Measurements from ENCODE around the gene KIF12. TPM values are rescaled to one million over a fixed set of nuclear protein-coding genes. Genes with fewer than 3 reads are reported as not detected.

KIF12 gene
- total and polyA plus RNA-seq, 2 donors (not counting 3 experiments of a cell fraction or from before 2014, with no cell fraction given), result 0.46 to 0.97 TPM

GRCh38 chr9:114088571-114089170, 10.4 kb downstream of the KIF12 start:
- FAIRE-seq, result no peak
- Histone ChIP-seq H3K9me1 (replicated peaks; ENCODE audit: control insufficient read depth, extremely low read depth, insufficient read depth, low read length) (no peaks in the 10 kb centered on the region), H2AFZ (ENCODE audit: low read depth, low read length) (no peak overlapping the region), H3K4me3 (replicated peaks in 1 of 3; ENCODE audit: insufficient read depth in 1 of 3, low read depth in 1 of 3, low read length in 3 of 3) (no peak overlapping the region), H3K4me1 (ENCODE audit: control insufficient read depth, extremely low read depth, insufficient read depth, low read length) (no peaks in the 10 kb centered on the region), H3K27me3 (ENCODE audit: control insufficient read depth in 2 of 2, insufficient read depth in 2 of 2, low read length in 2 of 2) (peaks cover 7 to 18% of the 10 kb centered on the region in 2 experiments), H3K79me2 (ENCODE audit: control insufficient read depth, insufficient read depth, low read length) (no peaks in the 10 kb centered on the region), H3K27ac (ENCODE audit: insufficient read depth, low read depth, low read length) (no peak overlapping the region), H3K4me2 (ENCODE audit: insufficient read depth, low read length) (no peak overlapping the region), H3K36me3 (ENCODE audit: control insufficient read depth in 2 of 2, extremely low read depth in 1 of 2, insufficient read depth in 2 of 2, low read length in 2 of 2) (no peaks in the 10 kb centered on the region), H3K9me3 (replicated peaks; ENCODE audit: control insufficient read depth, insufficient read depth, low read length) (no peaks in the 10 kb centered on the region), H3K9ac (replicated peaks; ENCODE audit: extremely low read depth, insufficient read depth, low read length) (no peak overlapping the region), H4K20me1 (replicated peaks; ENCODE audit: control insufficient read depth, extremely low read depth, insufficient read depth, low read length) (no peaks in the 10 kb centered on the region)
- intact Hi-C loops (cut with micrococcal nuclease) (no loop called here), dilution Hi-C loops (cut with MboI; ENCODE audit: extremely low pct_ligation_motif_present, low sequenced_read_pairs) (loop anchor here (25.0 kb wide), 1 partner anchor 199 kb away; no protein-coding TSS in a partner anchor)
- ChIA-PET CTCF (no interaction called here), POLR2A (no interaction called here)
- TF ChIP-seq POLR2AphosphoS5 (IDR thresholded peaks at IDR 0.05; ENCODE audit: insufficient read depth, low read depth, low read length) (no peak), MAX (IDR thresholded peaks at IDR 0.05; ENCODE audit: insufficient read depth, insufficient read length) (no peak), MYC (IDR thresholded peaks at IDR 0.05; ENCODE audit: low read depth, low read length) (no peak), EZH2 (IDR thresholded peaks at IDR 0.05; ENCODE audit: borderline replicate concordance, low read depth, low read length, severe bottlenecking) (no peak), FOS (IDR thresholded peaks at IDR 0.05; ENCODE audit: borderline replicate concordance, insufficient read depth, low read length) (no peak), CTCF (IDR thresholded peaks at IDR 0.05; ENCODE audit: extremely low read depth in 1 of 2, insufficient read depth in 1 of 2, low read depth in 1 of 2, low read length in 2 of 2) (no peak), JUN (IDR thresholded peaks at IDR 0.05; ENCODE audit: borderline replicate concordance, insufficient read depth, insufficient read length, low read depth) (no peak), GATA2 (IDR thresholded peaks at IDR 0.05; ENCODE audit: insufficient read depth, insufficient read length, low read depth, low read length) (no peak), POLR2A (IDR thresholded peaks at IDR 0.05; ENCODE audit: low read depth, low read length) (no peak)
- DNase-seq (ENCODE audit: low read depth, low spot score), result no peak
- BruUV-seq (replicated peaks), result no TSS peak
